ENCODE results near the gene CCL17.

The CCL17 gene

GRCh38 chr16:57385083-57385482 is 19.5 kb upstream of the CCL17 start:
- Histone ChIP-seq H2AFZ (ENCODE audit: low read depth, low read length) (no peak overlapping the region), H3K4me1 (ENCODE audit: low read length) (peaks cover 100% of the 10 kb centered on the region), H4K20me1 (ENCODE audit: insufficient read depth, low read length) (no peaks in the 10 kb centered on the region), H3K27me3 (ENCODE audit: low read depth, low read length) (no peaks in the 10 kb centered on the region), H3K4me3 (ENCODE audit: low read length) (no peak overlapping the region), H3K27ac (ENCODE audit: low read length) (peak overlapping the region; percentile 89), H3K79me2 (ENCODE audit: low read length) (no peaks in the 10 kb centered on the region), H3K9me3 (ENCODE audit: insufficient read depth, low read length) (no peaks in the 10 kb centered on the region), H3K36me3 (replicated peaks; ENCODE audit: low read depth, low read length) (no peaks in the 10 kb centered on the region), H3K4me2 (ENCODE audit: low read length) (no peak overlapping the region), H3K9ac (ENCODE audit: low read length) (peak overlapping the region; percentile 61; the same call in 1 of the 2 replicates)
- no peak for TF ChIP-seq EZH2phosphoT487 (IDR thresholded peaks at IDR 0.05; ENCODE audit: low read depth)
- no peak for TF ChIP-seq CTCF (IDR thresholded peaks at IDR 0.05; ENCODE audit: low read depth, low read length)

DNA sequence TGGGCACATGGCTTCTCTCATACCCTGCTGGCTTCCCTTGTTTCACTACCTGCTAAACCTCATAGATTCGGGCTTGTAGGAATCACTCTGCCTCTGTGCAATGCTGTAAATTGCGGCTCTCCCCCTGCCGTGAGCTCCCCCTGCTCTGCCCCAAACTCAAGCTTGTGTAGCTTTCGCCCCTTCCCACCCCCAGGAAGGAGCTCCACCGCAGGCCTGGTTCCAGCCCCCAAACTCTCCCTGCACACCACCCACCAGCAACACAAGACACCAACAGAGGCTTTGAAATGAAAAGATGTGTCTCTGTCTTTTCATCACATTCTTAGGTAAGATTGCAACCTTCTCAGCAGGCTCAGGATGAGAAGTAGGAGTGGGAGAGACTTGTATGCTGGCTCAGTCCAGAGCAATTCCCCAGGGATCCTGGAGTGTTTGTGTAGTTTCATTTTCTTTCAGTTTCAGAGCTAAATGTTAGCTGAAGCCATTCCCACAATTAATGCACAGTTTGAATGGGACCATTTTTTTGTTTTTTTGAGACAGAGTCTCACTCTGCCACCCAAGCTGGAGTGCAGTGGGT is 18.1 kb upstream of the CCL17 start:
- Histone ChIP-seq H3K36me3 (replicated peaks; ENCODE audit: low read depth, low read length) (no peaks in the 10 kb centered on the region), H3K27me3 (ENCODE audit: low read depth, low read length) (no peaks in the 10 kb centered on the region), H3K79me2 (ENCODE audit: low read length) (no peaks in the 10 kb centered on the region), H3K4me3 (ENCODE audit: low read length) (no peak overlapping the region), H3K4me2 (ENCODE audit: low read length) (peak overlapping the region; percentile 49), H3K27ac (ENCODE audit: low read length) (peak overlapping the region; percentile 89), H2AFZ (ENCODE audit: low read depth, low read length) (peak overlapping the region; percentile 72; the same call in 1 of the 2 replicates), H4K20me1 (ENCODE audit: insufficient read depth, low read length) (no peaks in the 10 kb centered on the region), H3K9me3 (ENCODE audit: insufficient read depth, low read length) (no peaks in the 10 kb centered on the region), H3K9ac (ENCODE audit: low read length) (peak overlapping the region; percentile 49), H3K4me1 (ENCODE audit: low read length) (peaks cover 96% of the 10 kb centered on the region)
- no peak for TF ChIP-seq CTCF (IDR thresholded peaks at IDR 0.05; ENCODE audit: low read depth, low read length)
- TF ChIP-seq EZH2phosphoT487 (IDR thresholded peaks at IDR 0.05; ENCODE audit: low read depth) = no peak

DNA sequence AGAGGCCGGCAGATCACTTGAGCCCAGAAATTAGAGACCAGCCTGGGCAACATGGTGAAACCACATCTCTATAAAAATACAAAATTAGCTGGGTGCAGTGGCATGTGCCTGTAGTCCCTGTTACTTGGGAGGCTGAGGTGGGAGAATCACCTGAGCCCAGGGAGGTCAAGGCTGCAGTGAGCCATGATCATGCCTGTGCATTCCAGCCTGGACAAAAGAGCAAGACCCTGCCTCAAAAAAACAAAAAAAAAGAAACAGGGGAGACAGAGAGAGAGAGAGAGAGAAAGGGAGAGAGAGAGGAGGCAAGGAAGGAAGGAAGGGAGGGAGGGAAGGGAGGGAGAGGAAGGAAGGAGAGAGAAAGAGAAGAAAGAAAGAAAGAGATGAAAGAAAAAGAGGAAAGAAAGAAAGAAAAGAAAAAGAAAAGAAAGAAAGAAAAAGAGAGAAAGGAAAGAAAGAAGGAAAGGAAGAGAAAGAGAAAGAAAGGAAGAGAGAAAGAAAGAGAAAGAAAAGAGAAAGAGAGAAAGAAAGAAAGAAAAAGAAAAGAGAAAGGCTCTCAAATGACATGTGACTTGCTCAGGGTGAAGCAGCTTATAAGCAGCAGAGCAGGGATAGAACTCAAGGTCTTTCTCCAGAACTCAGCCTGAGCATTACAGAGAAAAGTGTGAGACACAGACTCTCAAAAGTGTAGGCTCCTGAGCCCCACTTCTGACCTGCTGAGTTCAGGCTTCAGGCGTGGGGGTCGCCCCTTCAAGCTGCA is 16.8 kb upstream of the CCL17 start:
- no peaks in the 10 kb centered on the region for H3K36me3 ChIP-seq (replicated peaks; ENCODE audit: low read depth, low read length)
- H4K20me1 ChIP-seq (ENCODE audit: insufficient read depth, low read length) = no peaks in the 10 kb centered on the region
- peak overlapping the region; percentile 75 for H3K4me2 ChIP-seq (ENCODE audit: low read length)
- peak overlapping the region; percentile 89 for H3K27ac ChIP-seq (ENCODE audit: low read length)
- no peak for TF ChIP-seq CTCF (IDR thresholded peaks at IDR 0.05; ENCODE audit: low read depth, low read length)
- TF ChIP-seq EZH2phosphoT487 (IDR thresholded peaks at IDR 0.05; ENCODE audit: low read depth) = no peak
- peak overlapping the region; percentile 50 for H3K4me3 ChIP-seq (ENCODE audit: low read length)
- H3K9ac ChIP-seq (ENCODE audit: low read length) = peak overlapping the region; percentile 68
- peaks cover 83% of the 10 kb centered on the region for H3K4me1 ChIP-seq (ENCODE audit: low read length)
- H3K9me3 ChIP-seq (ENCODE audit: insufficient read depth, low read length) = no peaks in the 10 kb centered on the region
- no peaks in the 10 kb centered on the region for H3K79me2 ChIP-seq (ENCODE audit: low read length)
- H3K27me3 ChIP-seq (ENCODE audit: low read depth, low read length) = no peaks in the 10 kb centered on the region
- H2AFZ ChIP-seq (ENCODE audit: low read depth, low read length) = no peak overlapping the region

- no peak overlapping the region for H2AFZ ChIP-seq (ENCODE audit: low read depth, low read length)
- H3K9me3 ChIP-seq (ENCODE audit: insufficient read depth, low read length) = no peaks in the 10 kb centered on the region
- H3K27ac ChIP-seq (ENCODE audit: low read length) = peak overlapping the region; percentile 89
- peak overlapping the region; percentile 75 for H3K4me2 ChIP-seq (ENCODE audit: low read length)
- no peak for TF ChIP-seq EZH2phosphoT487 (IDR thresholded peaks at IDR 0.05; ENCODE audit: low read depth)
- no peak for TF ChIP-seq CTCF (IDR thresholded peaks at IDR 0.05; ENCODE audit: low read depth, low read length)
- H3K79me2 ChIP-seq (ENCODE audit: low read length) = no peaks in the 10 kb centered on the region
- H4K20me1 ChIP-seq (ENCODE audit: insufficient read depth, low read length) = no peaks in the 10 kb centered on the region
- H3K9ac ChIP-seq (ENCODE audit: low read length) = peak overlapping the region; percentile 68
- H3K27me3 ChIP-seq (ENCODE audit: low read depth, low read length) = no peaks in the 10 kb centered on the region
- H3K4me1 ChIP-seq (ENCODE audit: low read length) = peaks cover 76% of the 10 kb centered on the region
- peak overlapping the region; percentile 50 for H3K4me3 ChIP-seq (ENCODE audit: low read length)
- H3K36me3 ChIP-seq (replicated peaks; ENCODE audit: low read depth, low read length) = no peaks in the 10 kb centered on the region
Measured at GRCh38 chr16:57388359-57389086, 16.0 kb upstream of the CCL17 start.
